ENCODE measurements around the gene RUFY4. TPM values are rescaled to one million over a fixed set of nuclear protein-coding genes. Genes with fewer than 3 reads are reported as not detected.

Gene RUFY4
- total RNA-seq, 4 donors from 2014 or later, result not detected

GRCh38 chr2:218031771-218032257 is 37.2 kb upstream of the RUFY4 start:
- Histone ChIP-seq H3K9me3 (no peaks in the 10 kb centered on the region), H3K4me1 (peaks cover 25 to 45% of the 10 kb centered on the region in 2 donors), H3K27ac (no peak overlapping the region), H3K4me3 (replicated peaks in 1 of 3) (no peak overlapping the region), H3K36me3 (no peaks in the 10 kb centered on the region), H3K27me3 (no peaks in the 10 kb centered on the region)
- no peak for TF ChIP-seq POLR2A (IDR thresholded peaks at IDR 0.05)
- no peak for TF ChIP-seq CTCF (IDR thresholded peaks at IDR 0.05)
- peak; percentile 61 to 67 for DNase-seq
- intact Hi-C loops (cut with DNase I), result loop anchor here (5.0 kb wide), 1 partner anchor 40 kb away; no protein-coding TSS in a partner anchor
- WGBS, 2 donors, result 36 to 44% methylated on average over 7 of the region's 7 CpGs

GRCh38 chr2:218032336-218033171 is 36.5 kb upstream of the RUFY4 start:
- H3K27ac ChIP-seq, result no peak overlapping the region
- no peak for TF ChIP-seq POLR2A (IDR thresholded peaks at IDR 0.05)
- no peak for TF ChIP-seq CTCF (IDR thresholded peaks at IDR 0.05)
- peaks cover 22 to 39% of the 10 kb centered on the region in 2 donors for H3K4me1 ChIP-seq
- no peaks in the 10 kb centered on the region for H3K36me3 ChIP-seq
- H3K27me3 ChIP-seq, result no peaks in the 10 kb centered on the region
- intact Hi-C loops (cut with DNase I), result loop anchor here (5.0 kb wide), 1 partner anchor 40 kb away; no protein-coding TSS in a partner anchor
- DNase-seq, result no peak
- WGBS, 2 donors, result 81 to 83% methylated on average over 12 of the region's 12 CpGs
- no peaks in the 10 kb centered on the region for H3K9me3 ChIP-seq
- no peak overlapping the region for H3K4me3 ChIP-seq (replicated peaks in 1 of 3)

GRCh38 chr2:218033208-218033589 is 35.9 kb upstream of the RUFY4 start:
- Histone ChIP-seq H3K36me3 (no peaks in the 10 kb centered on the region), H3K4me3 (replicated peaks in 1 of 3) (no peak overlapping the region), H3K27ac (no peak overlapping the region), H3K27me3 (no peaks in the 10 kb centered on the region), H3K4me1 (peaks cover 21 to 33% of the 10 kb centered on the region in 2 donors), H3K9me3 (no peaks in the 10 kb centered on the region)
- intact Hi-C loops (cut with DNase I), result loop anchor here (5.0 kb wide), 1 partner anchor 41 kb away; no protein-coding TSS in a partner anchor
- TF ChIP-seq CTCF (IDR thresholded peaks at IDR 0.05) (no peak), POLR2A (IDR thresholded peaks at IDR 0.05) (no peak)
- no peak for DNase-seq
- 22 to 58% methylated on average over 1 of the region's 1 CpG for WGBS, 2 donors

- intact Hi-C loops (cut with DNase I), result loop anchor here (2.0 to 5.0 kb wide), 2 partner anchors 42 to 247 kb away; no protein-coding TSS in a partner anchor
- Histone ChIP-seq H3K27ac (no peak overlapping the region), H3K4me1 (peaks cover 14 to 26% of the 10 kb centered on the region in 2 donors), H3K9me3 (no peaks in the 10 kb centered on the region), H3K36me3 (no peaks in the 10 kb centered on the region), H3K4me3 (replicated peaks in 1 of 3) (no peak overlapping the region), H3K27me3 (no peaks in the 10 kb centered on the region)
- TF ChIP-seq POLR2A (IDR thresholded peaks at IDR 0.05) (no peak), CTCF (IDR thresholded peaks at IDR 0.05) (no peak)
- 48 to 60% methylated on average over 26 of the region's 45 CpGs for WGBS, 2 donors
- no peak for DNase-seq
Measured at GRCh38 chr2:218033590-218034496, 35.2 kb upstream of the RUFY4 start.

Measured in thyroid gland (tissue), 4 donors.